Liver (tissue), 9 donors: ENCODE data around the gene NDUFS7. TPM values are rescaled to one million over a fixed set of nuclear protein-coding genes. Genes with fewer than 3 reads are reported as not detected.

Source experiments
- DNase-seq: peaks from one replicate; pipeline ENCODE4 v3.0.0-alpha.2; 2017; ENCODE audit warnings: low spot score
- H3K27ac ChIP-seq, 2 donors: one replicate each; pipeline ENCODE4 v1.7.0; 2013; ENCODE audit warnings: inconsistent platforms in 2 of 2, low read length in 2 of 2, control low read depth in 1 of 2, low read depth in 1 of 2, mild to moderate bottlenecking in 1 of 2
- H3K27me3 ChIP-seq, 4 donors: one replicate each; pipeline versions ENCODE4 v1.6.1 to v1.7.0; 2013; ENCODE audit warnings: low read length in 3 of 4, inconsistent platforms in 1 of 4, mild to moderate bottlenecking in 1 of 4, moderate library complexity in 1 of 4; ENCODE audit not compliant: control insufficient read depth in 4 of 4, insufficient read depth in 4 of 4
- H3K36me3 ChIP-seq, 4 donors: one replicate each; pipeline versions ENCODE4 v1.6.1 to v1.7.0; 2013; ENCODE audit warnings: low read length in 3 of 4, mild to moderate bottlenecking in 3 of 4, low read depth in 1 of 4, moderate library complexity in 1 of 4; ENCODE audit not compliant: control insufficient read depth in 4 of 4, insufficient read depth in 3 of 4
- H3K4me1 ChIP-seq, 4 donors: one replicate each; pipeline versions ENCODE4 v1.6.1 to v1.7.0; 2013; ENCODE audit warnings: low read length in 3 of 4, mild to moderate bottlenecking in 3 of 4, moderate library complexity in 1 of 4; ENCODE audit not compliant: control insufficient read depth in 4 of 4, insufficient read depth in 4 of 4
- H3K4me3 ChIP-seq, 3 donors: one replicate each; pipeline versions ENCODE4 v1.6.1 to v1.7.0; 2013; ENCODE audit warnings: low read length in 3 of 3, control low read depth in 1 of 3, low read depth in 1 of 3, mild to moderate bottlenecking in 1 of 3
- H3K9ac ChIP-seq, 2 donors: one replicate each; pipeline ENCODE4 v1.7.0; 2013; ENCODE audit warnings: low read length in 2 of 2, mild to moderate bottlenecking in 2 of 2, moderate library complexity in 2 of 2, control low read depth in 1 of 2, low read depth in 1 of 2
- H3K9me3 ChIP-seq, 4 donors: one replicate each; pipeline versions ENCODE4 v1.6.1 to v1.7.0; 2013; ENCODE audit warnings: low read length in 3 of 4; ENCODE audit not compliant: control insufficient read depth in 4 of 4
- EGR1 ChIP-seq, 2 donors: IDR thresholded peaks; 2 replicates each; pipeline ENCODE4 v1.6.1; 2016 to 2018; ENCODE audit warnings: antibody characterized with exemption in 2 of 2, low read depth in 2 of 2
- FOXA1 ChIP-seq: IDR thresholded peaks from 2 replicates; pipeline ENCODE4 v1.6.1; 2016; ENCODE audit warnings: antibody characterized with exemption
- HNF4A ChIP-seq, 2 donors: conservative IDR thresholded peaks; 2 replicates each; pipeline ENCODE4 v1.6.1; 2016; ENCODE audit warnings: antibody characterized with exemption in 2 of 2, mild to moderate bottlenecking in 2 of 2
- RAD21 ChIP-seq, 2 donors: IDR thresholded peaks; 2 replicates each; pipeline ENCODE4 v1.6.1; 2016; ENCODE audit warnings: antibody characterized with exemption in 2 of 2, mild to moderate bottlenecking in 2 of 2
- RXRA ChIP-seq, 2 donors: IDR thresholded peaks; 2 replicates each; pipeline ENCODE4 v1.6.1; 2017 to 2018; ENCODE audit warnings: antibody characterized with exemption in 2 of 2, mild to moderate bottlenecking in 1 of 2
- SP1 ChIP-seq: IDR thresholded peaks from 2 replicates; pipeline ENCODE4 v1.6.1; 2018; ENCODE audit warnings: antibody characterized with exemption, mild to moderate bottlenecking
- TAF1 ChIP-seq: conservative IDR thresholded peaks from 2 replicates; pipeline ENCODE4 v1.6.1; 2016; ENCODE audit warnings: antibody characterized with exemption, mild to moderate bottlenecking
- YY1 ChIP-seq: IDR thresholded peaks from 2 replicates; pipeline ENCODE4 v1.6.1; 2016; ENCODE audit warnings: antibody characterized with exemption, mild to moderate bottlenecking
- ZBTB33 ChIP-seq: IDR thresholded peaks from 2 replicates; pipeline ENCODE4 v1.6.1; 2016; ENCODE audit warnings: antibody characterized with exemption
- WGBS: extraction: QIAGEN DNeasy Blood & Tissue Kit; methylation state at CpG from one replicate; pipeline ENCODE4 v1.1.7; 2013; 5-methylcytosine and 5-hydroxymethylcytosine counted together
- polyA plus RNA-seq, 2 donors: library from polyadenylated mRNA; stranded (reverse) in 1 of 2; unstranded in 1 of 2; fragments of 200-250 nt in 1 of 2; fragments of >200 nt in 1 of 2; fragmentation: Nextera tagmentation in 1 of 2; extraction: Ambion mirVana in 1 of 2; gene quantifications; one replicate each; pipeline versions ENCODE4 v1.2.1 to v1.2.3, GENCODE V29; 2013 to 2015
- total RNA-seq, 2 donors: library from RNA; depleted of rRNA; stranded (reverse); fragments of >200 nt; gene quantifications; one replicate each; pipeline ENCODE4 v1.2.3, GENCODE V29; 2014
- TF ChIP-seq, protein P1 (sequence below): fragments of 150-350 bp; IDR thresholded peaks from 2 replicates; pipeline ENCODE4 v1.5.1; 2017; ENCODE audit warnings: improper control_type of control experiment, low read depth, low read length; ENCODE audit not compliant: missing input control
- TF ChIP-seq, protein P2 (sequence below): IDR thresholded peaks from 2 replicates; pipeline ENCODE4 v1.6.1; 2016; ENCODE audit warnings: antibody characterized with exemption
- donor health status: healthy.
- donor health status: healthy.
- donor health status: healthy.
- donor health status: healthy.
- donor health status: healthy.

NDUFS7 gene
- total and polyA plus RNA-seq, 4 donors = 54.4 to 185 (median 128) TPM

DNA sequence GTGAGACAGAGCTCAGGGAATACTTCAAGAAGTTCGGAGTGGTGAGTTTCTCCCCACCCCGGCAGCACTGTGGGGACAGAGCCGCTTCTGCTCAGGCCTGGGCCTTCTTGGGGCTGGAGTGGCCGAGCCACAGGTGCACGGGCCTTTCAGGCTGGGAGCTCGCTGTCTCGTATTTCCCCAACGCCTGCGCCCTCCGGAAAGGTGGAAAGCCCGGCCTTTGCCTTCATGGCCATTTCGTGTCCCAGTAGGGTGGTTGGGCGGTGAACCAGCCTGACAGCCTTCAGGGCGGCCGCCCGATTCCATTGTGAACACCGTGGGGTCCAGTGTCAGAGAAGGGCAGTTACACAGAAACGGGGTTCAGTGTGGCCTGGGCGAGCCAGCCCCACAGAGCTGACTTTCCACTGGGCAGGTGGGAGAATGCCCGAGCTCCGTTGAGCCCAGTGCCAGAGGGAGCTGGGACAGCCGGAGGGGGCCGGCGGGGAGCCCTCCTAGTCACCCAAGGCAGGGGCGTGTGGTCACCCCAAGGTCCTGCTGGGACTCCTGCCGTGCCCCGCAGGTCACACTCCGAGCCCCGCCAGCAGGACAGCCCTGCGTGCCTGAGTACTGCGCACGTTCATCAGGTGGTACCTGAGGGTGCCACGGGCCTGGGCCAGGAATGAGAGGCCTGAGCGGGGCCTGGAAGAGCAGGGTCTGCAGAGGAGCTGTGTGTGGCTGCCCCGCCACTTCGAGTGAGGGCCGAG, 37.7 kb downstream of the NDUFS7 start:
- Histone ChIP-seq H3K4me1 (peaks cover 18 to 67% (median 44%) of the 10 kb centered on the region in 4 donors), H3K27me3 (no peaks in the 10 kb centered on the region), H3K9me3 (no peaks in the 10 kb centered on the region), H3K4me3 (no peak overlapping the region), H3K9ac (no peak overlapping the region), H3K27ac (no peak overlapping the region), H3K36me3 (peaks cover 19 to 34% (median 29%) of the 10 kb centered on the region in 4 donors)
- WGBS = 98% methylated on average over 37 of the region's 37 CpGs
- TF ChIP-seq YY1 = no peak
- TF ChIP-seq FOXA1 = no peak
- no peak for TF ChIP-seq HNF4A (conservative IDR thresholded peaks at IDR 0.05)
- no peak for DNase-seq

DNA sequence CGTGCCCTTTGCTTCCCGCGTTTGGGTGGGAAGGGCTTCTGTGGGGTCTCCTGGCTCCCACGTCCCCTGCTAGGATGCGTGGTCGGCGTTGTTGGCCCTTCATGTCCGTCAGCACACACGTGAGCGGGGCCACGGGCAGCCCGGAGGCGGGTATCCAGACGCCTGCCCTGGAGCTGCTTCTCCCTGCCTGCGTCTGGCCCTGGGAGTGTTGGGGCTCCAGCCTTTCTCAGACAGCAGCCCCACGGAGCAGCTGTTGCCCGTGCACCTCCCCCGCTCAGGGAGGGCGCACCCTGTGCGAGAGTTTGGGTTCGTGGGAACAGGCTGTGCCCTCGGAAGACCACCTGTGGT, 38.2 kb downstream of the NDUFS7 start:
- Histone ChIP-seq H3K9ac (no peak overlapping the region), H3K27ac (peak overlapping the region; percentile 0 to 66), H3K9me3 (no peaks in the 10 kb centered on the region), H3K4me1 (peaks cover 13 to 62% (median 39%) of the 10 kb centered on the region in 4 donors), H3K36me3 (peaks cover 16 to 36% (median 31%) of the 10 kb centered on the region in 4 donors), H3K27me3 (no peaks in the 10 kb centered on the region), H3K4me3 (no peak overlapping the region)
- no peak for DNase-seq
- no peak for TF ChIP-seq RAD21 (IDR thresholded peaks at IDR 0.05)
- 92% methylated on average over 22 of the region's 22 CpGs for WGBS

DNA sequence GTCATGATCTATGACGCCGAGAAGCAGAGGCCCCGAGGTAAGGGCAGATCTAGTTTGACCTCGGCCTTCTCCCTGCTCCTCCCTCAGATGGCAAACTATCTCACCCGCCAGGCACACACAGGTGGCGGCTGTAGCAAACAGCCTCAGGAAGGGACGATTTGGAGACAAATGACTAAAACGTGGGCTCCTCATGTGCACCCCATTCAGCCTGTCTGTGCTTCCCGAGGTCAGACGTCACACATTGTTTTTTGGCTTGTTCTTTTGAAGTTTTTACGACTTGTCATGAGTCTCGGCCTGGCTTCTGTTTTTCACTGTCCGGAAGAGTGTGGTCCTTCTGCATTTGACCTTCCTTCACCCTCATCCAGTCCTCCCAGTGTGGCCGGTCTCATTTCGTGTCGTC, 38.7 kb downstream of the NDUFS7 start:
- TF ChIP-seq SP1 (no peak), RXRA (IDR thresholded peaks at IDR 0.05) (peak in 1 of 2 donors; percentile 32)
- Histone ChIP-seq H3K36me3 (peaks cover 16 to 36% (median 30%) of the 10 kb centered on the region in 4 donors), H3K4me3 (no peak overlapping the region), H3K27ac (peak overlapping the region; percentile 0 to 66), H3K9me3 (no peaks in the 10 kb centered on the region), H3K27me3 (no peaks in the 10 kb centered on the region), H3K4me1 (peaks cover 11 to 58% (median 34%) of the 10 kb centered on the region in 4 donors), H3K9ac (peak overlapping the region in 1 of 2 donors; percentile 12)
- WGBS = 49% methylated on average over 16 of the region's 16 CpGs
- DNase-seq = no peak

DNA sequence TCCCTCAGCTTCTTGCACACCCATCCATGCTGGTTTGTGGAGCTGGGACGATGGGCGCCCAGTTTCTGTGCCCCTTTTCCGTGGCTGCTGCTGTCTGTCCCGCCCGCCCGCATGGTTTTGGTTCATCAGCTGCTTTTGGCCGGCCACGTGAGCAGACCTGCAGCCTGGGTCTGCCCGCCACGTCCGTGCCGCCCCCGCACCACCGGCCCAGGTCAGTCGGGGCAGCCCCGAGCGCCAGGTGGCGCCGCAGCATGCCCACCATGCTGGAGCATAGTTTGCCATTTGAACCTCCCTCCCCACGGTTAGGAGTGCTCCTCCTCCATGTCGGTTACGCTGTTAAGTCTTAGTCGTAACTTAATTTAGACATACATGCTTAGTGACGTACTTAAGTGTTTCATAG, 39.2 kb downstream of the NDUFS7 start:
- peaks cover 7 to 52% (median 29%) of the 10 kb centered on the region in 4 donors for H3K4me1 ChIP-seq
- no peak overlapping the region for H3K4me3 ChIP-seq
- no peak for DNase-seq
- no peaks in the 10 kb centered on the region for H3K27me3 ChIP-seq
- H3K9ac ChIP-seq = no peak overlapping the region
- H3K36me3 ChIP-seq = peaks cover 16 to 36% (median 30%) of the 10 kb centered on the region in 4 donors
- peak overlapping the region; percentile 28 to 66 for H3K27ac ChIP-seq
- no peaks in the 10 kb centered on the region for H3K9me3 ChIP-seq
- TF ChIP-seq HNF4A (conservative IDR thresholded peaks at IDR 0.05) (no peak), EGR1 (IDR thresholded peaks at IDR 0.05; ENCODE audit: low read depth in 2 of 2) (no peak), FOXA1 (no peak), RXRA (IDR thresholded peaks at IDR 0.05) (no peak), TAF1 (no peak), ZBTB33 (no peak)
- TF ChIP-seq, protein P1, sequence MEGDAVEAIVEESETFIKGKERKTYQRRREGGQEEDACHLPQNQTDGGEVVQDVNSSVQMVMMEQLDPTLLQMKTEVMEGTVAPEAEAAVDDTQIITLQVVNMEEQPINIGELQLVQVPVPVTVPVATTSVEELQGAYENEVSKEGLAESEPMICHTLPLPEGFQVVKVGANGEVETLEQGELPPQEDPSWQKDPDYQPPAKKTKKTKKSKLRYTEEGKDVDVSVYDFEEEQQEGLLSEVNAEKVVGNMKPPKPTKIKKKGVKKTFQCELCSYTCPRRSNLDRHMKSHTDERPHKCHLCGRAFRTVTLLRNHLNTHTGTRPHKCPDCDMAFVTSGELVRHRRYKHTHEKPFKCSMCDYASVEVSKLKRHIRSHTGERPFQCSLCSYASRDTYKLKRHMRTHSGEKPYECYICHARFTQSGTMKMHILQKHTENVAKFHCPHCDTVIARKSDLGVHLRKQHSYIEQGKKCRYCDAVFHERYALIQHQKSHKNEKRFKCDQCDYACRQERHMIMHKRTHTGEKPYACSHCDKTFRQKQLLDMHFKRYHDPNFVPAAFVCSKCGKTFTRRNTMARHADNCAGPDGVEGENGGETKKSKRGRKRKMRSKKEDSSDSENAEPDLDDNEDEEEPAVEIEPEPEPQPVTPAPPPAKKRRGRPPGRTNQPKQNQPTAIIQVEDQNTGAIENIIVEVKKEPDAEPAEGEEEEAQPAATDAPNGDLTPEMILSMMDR = no peak
- TF ChIP-seq, protein P2, sequence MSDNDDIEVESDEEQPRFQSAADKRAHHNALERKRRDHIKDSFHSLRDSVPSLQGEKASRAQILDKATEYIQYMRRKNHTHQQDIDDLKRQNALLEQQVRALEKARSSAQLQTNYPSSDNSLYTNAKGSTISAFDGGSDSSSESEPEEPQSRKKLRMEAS = no peak
- 94% methylated on average over 24 of the region's 24 CpGs for WGBS
